HG03139 (cell line): Measurements from ENCODE around the gene SLBP.
"Not testable (repeated sequence)": the region's sequence is repeated elsewhere in the genome, so short reads cannot be mapped to it uniquely, and the experiment has no call there.

Experiments used
- ATAC-seq: cut with Tn5 transposase; IDR thresholded peaks from one replicate; pipeline ENCODE4 v1.9.1; 2021; ENCODE audit not compliant: unreplicated experiment

SLBP gene

DNA sequence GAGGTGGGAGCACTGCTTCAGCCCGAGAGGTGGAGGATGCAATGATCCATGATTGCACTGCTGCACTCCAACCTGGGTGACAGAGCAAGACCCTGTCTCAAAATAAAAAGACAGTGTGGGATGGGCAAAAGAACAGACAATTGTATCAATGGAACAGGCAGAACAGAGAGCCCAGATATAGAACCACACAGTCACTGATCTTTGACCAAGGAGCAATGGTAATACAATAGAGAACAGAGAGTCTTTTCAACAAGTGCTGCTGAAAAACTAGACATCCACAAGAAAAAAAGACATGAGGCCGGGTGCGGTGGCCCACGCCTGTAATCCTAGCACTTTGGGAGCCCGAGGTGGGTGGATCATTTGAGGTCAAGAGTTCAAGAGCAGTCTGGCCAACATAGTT lies 33.9 kb downstream of the SLBP start:
- no peak for ATAC-seq

- no peak for ATAC-seq
Observed at GRCh38 chr4:1676605-1677525, 35.3 kb downstream of the SLBP start.

- no peak for ATAC-seq
Observed at GRCh38 chr4:1675802-1676137, 36.3 kb downstream of the SLBP start.

DNA sequence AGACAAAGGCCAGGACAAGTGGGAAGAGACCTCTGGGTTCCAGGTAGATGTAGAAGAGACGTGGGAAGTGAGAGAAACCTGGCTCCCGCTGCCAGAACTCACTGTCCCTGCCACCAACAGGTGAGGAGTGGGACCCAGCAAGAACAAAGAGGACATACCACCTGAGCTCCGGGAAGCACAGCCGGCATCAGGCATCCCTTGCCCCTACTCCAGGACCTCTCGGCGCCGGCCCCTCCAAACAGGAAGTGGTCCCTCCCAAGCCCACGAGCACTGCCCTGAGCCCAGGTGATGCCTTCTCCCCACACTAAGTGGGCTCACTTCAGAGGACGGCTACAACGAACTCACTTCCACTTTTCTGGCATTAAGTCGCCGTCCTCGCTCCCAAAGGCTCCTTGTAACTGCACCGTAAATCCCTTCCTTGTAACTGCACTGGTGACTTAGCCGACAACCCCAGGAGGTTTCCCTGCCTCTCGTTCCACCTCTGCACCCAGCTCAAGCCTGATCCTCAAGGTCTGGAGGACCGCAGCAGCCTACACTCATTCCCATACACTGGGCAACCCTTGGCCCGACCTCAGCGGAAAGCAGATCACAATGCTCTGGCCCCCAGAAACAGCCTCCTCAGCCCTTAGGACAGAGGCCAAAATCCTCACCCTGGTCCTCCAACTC lies 36.9 kb downstream of the SLBP start:
- no peak for ATAC-seq

DNA sequence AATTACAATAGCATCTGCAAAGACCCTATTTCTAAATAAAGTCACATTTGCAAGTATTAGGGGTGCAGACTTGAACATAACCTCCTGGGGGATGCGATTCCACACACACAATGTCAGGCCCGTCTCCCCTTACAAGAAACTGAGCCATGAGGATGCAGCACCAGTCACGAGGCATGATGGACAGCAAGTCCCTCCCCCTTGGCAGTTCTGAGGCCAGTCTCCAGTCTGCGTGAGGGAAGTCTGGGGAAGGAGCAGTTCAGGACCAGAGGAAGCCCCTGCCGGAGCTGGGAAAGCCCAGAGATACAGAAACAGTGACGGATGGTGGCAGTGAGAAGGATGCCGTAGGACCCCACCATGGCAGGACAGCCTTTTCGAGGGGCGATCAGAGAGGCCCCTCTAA lies 37.4 kb downstream of the SLBP start:
- ATAC-seq = no peak

DNA sequence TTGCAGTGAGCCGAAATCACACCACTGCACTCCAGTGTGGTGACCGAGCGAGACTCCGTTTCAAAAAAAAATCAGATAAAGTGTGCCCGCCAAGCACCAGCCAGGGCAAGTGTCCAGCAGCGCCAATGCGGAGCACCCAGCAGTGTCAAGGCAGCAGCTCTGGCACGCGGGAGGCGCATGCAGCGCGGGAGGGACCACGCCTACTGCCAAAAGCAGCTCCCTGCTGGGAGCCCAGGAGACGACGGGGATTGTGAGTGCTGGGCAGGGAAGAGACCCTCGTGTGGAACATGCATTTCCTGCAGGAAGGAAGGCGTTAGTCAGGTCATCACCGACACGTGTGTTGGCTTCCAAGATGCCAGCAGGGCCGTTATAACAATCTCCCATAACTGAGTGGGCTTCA lies 38.4 kb downstream of the SLBP start:
- no peak for ATAC-seq

DNA sequence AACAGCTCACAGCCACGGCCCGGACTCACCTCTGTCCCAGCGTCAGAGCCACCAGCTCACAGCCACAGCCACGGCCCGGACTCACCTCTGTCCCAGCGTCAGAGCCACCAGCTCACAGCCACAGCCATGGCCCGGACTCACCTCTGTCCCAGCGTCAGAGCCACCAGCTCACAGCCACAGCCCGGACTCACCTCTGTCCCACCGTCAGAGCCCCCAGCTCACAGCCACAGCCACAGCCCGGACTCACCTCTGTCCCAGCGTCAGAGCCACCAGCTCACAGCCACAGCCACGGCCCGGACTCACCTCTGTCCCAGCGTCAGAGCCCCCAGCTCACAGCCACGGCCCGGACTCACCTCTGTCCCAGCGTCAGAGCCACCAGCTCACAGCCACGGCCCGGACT lies 41.1 kb downstream of the SLBP start:
- not testable (repeated sequence) for ATAC-seq

- no peak for ATAC-seq
Observed at GRCh38 chr4:1670279-1670678, 41.8 kb downstream of the SLBP start.

- ATAC-seq = no peak
Observed at GRCh38 chr4:1669850-1670249, 42.3 kb downstream of the SLBP start.

DNA sequence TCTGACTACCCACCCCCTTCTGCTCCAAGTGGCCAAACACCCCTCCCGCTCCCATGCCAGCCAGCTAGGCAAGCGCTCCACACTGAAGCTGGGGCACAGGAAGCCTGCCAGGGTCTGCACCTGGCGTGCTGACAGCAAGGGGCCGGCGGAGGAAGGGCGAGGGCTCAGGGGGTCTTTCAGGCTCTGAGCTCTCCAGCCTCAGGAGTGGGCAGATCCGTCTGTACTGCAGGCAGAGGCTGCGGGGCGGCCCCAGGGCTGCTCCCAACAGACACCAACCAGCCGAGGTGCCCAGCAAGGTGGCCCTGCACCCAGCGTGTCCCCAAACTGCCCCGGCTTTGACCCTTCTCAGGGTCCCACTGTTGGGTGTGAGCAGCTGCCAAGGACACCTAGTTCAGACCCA lies 42.8 kb downstream of the SLBP start:
- no peak for ATAC-seq

DNA sequence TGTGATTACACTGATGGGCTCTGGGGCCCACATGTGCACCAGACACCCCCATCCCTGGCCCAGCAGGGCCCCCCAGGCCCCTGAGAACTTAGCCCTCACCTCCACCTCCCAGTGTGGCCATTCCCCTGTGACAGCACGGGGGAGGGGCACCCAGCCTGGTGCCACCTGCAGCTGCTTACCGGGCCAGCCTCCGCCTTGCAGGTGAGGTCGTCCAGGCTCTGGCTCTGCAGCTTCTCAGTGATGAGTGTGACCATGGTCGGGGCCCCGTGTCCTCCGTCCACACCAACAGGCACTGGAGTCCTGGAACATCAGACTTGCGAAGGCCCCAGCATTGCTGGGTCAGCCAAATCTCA lies 43.7 kb downstream of the SLBP start:
- ATAC-seq = no peak

DNA sequence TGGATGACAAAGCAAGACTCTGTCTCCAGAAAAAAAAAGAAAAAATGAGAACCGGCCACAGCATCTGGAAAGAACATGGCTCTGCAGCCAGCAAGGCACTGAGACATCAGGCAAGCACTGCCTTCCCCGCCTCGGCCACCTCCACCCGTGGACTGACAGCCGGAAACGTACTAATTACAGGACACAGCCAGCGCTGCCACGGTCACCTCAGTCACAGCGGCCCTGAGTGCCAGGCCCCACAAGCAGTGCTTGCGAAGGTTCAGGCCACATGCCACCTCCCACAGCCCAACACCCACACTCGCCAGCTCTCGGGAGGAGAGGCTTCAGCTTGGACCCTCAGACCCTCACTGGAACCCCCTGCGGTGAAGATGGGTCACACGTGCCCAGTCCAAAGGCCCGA lies 44.8 kb downstream of the SLBP start:
- no peak for ATAC-seq

- ATAC-seq = no peak
Observed at GRCh38 chr4:1666391-1666790, 45.7 kb downstream of the SLBP start.

DNA sequence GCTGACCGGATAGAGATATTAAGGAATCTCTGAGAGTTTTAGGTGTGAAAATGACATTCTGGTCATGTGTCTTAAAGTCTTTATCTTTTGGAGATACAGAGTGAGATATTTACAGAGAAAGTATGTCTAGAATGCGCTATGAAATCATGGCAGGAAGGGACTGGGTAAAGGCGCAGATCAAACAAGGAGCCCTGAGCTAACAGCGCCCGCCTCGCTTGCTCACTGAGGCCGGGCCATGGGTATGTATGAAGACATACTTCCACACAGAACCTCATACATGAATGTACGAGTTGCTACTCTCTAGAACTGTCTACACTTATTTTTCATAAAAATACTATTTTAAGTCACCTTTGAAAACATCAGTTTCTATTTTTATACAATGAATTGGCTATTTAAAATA lies 48.0 kb downstream of the SLBP start:
- no peak for ATAC-seq

- no peak for ATAC-seq
Observed at GRCh38 chr4:1663549-1663948, 48.6 kb downstream of the SLBP start.

- no peak for ATAC-seq
Observed at GRCh38 chr4:1661695-1662094, 50.4 kb downstream of the SLBP start.

DNA sequence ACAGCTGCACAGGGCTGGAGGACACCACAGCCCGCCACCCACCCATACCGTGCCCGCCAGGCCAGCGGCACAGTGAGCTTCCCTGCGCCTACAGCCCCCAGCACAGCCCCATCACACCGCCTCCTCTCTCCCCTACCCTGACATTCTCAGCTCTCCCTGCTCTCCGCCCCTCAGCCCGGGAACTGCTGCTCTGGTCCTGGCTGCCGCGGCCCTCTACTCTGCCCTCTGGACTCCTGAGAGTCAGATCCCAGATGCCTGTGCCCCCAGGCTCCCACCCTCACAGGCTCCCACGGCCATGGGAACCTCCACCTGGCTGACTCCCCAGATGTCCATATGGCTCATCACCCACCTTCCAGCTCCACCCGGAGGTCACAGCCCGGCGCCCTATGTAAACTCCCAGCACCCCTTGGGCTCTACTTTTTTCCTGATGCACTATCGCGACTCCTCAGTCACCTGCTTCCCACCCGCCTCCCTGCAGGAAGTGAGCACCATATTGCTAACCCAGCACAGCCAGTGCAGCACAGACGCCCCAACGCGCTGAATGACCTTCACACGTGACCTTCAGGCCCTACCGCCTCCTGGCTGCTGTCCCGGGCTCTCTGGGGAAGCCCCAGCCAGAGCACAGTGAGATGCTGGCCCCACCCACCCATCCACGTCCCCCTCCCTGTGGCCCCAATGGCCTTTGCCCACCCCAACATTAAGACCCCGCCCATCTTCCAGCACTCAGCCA lies 51.0 kb downstream of the SLBP start:
- ATAC-seq = no peak

DNA sequence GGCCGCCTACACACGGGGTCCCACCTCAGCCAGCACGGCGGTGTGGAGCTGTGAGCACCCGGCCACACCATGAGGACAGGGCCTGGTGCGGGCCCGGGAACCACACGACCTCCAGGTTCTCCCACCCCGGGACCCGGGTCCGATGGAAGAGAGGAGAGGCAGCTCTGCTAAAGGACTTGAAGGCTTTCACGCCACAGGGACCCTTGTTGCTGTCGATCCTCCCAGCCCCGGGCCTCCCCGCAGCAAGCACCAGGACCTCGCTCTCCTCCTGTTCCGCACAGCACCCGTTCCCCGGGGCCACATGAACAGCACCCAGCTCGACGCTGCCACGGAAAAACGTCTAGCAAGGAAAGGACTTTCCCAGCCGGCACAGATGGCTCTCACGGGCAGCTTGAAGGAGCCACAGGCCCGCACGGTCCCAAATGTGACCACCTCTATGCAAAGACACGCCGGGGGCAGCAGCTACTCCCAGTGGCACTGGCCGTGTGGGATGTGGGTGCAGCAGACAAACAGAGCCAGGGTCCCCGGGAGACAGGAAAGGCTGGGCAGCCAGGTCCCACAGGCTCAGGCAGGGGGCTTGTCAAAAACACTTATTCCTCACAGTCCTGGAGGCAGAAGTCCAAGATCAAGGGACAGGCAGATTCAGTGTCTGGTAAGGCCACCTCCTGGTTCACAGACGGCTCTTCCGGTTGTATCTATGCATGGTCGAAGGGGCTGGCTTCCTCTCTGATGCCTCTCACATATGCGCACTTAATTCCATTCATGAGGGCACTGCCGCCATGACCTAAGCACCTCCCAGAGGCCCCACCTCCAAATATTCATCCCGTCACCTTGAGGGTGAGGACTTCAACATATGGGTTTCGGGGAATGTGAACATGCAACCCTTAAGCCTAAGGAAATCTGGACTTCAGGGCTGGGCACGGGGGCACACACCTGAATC lies 52.7 kb downstream of the SLBP start:
- ATAC-seq = no peak

DNA sequence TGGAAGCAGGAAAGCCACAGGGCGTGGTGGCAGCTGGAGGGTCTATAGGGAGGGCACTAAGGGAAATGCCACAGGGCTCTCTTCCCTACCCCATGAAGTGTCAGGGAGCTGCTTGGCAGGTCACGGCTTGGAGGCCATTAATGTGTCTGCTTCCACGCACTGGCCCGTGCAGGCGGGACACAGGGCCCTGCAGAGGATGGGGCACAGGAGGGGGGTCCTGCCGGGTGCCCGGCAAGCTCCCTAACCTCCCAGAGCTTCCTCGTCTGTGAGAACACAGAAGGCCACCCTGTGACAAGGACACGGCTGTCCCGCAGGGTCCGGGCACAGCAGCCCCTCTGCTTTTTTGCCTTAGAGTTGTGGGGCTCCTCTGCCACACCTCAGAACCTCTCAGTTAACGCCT lies 53.5 kb downstream of the SLBP start:
- no peak for ATAC-seq

DNA sequence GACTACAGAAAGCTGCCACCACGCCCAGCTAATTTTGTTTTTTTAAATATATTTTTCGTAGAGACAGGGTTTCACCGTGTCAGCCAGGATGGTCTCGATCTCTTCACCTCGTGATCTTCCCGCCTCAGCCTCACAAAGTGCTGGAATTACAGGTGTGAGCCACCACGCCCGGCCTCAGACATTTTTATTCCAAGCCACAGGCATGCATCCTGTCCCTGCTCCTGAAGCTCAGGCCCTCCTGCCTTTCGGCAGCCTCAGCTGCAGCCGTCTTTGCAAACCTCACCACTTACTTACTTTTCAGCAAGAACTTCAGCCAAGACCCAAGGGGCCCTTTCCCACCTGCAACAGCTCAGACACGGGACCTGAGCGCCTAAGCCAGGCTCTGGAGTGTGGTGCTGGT lies 54.0 kb downstream of the SLBP start:
- no peak for ATAC-seq

DNA sequence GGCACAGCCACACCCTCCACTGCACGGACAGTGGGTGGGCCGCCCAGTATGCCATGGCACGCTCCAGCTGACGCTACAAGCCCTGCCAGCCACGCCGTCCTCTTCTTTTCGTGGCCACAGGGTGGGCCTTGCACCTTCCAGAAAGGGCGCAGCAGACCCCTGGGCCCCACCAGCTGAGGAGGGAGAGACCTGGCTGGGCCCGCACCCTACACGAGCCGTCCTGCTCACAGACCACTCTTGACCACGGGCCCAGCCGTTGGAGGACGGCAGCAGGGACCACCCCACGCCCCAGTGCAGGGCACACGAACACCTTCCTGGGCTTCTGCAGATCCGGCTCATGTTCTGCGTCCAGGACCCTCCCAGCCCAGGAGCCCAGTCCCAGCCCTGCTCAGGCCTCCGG lies 55.1 kb downstream of the SLBP start:
- no peak for ATAC-seq
